Endothelial cell of umbilical vein (primary cell): ENCODE measurements around the gene HDAC4. TPM values are rescaled to one million over a fixed set of nuclear protein-coding genes. Genes with fewer than 3 reads are reported as not detected.

Experiments
- BruUV-seq: library from RNA; stranded (reverse); fragments of 400-500 nt; replicated peaks from 2 replicates; lab custom pipeline; 2021; lab: Mats Ljungman, UMichigan
- CTCF ChIA-PET: fragments of 300-600, 350-600 bp; sonication (Branson Sonifier 250); formaldehyde crosslinking; loops from one replicate; lab custom pipeline; 2021; ENCODE audit warnings: antibody characterized with exemption, inconsistent platforms; lab: Charles Lee
- POLR2A ChIA-PET: fragments of 300-600, 350-600 bp; sonication (Branson Sonifier 250); formaldehyde crosslinking; loops from one replicate; lab custom pipeline; 2021; ENCODE audit warnings: antibody characterized with exemption, inconsistent platforms; lab: Charles Lee
- DNase-seq: peaks from one replicate; pipeline ENCODE4 v3.0.0-alpha.2; 2011; ENCODE audit warnings: low read depth, low spot score
- FAIRE-seq: peaks from 2 replicates; lab custom pipeline; 2011; peaks lifted over from hg19 to GRCh38; lab: Jason Lieb, UNC
- H2AFZ ChIP-seq: 2 replicates; pipeline ENCODE4 v1.6.0; 2012; ENCODE audit warnings: low read depth, low read length, control low read depth, inconsistent platforms
- H3K27ac ChIP-seq: 2 replicates; pipeline ENCODE4 v1.5.1; 2011; ENCODE audit warnings: low read depth, mild to moderate bottlenecking, control low read depth, low read length, moderate library complexity; ENCODE audit not compliant: insufficient read depth
- H3K27me3 ChIP-seq, 2 experiments: 2 replicates each; pipeline versions ENCODE4 v1.6.0 to v1.6.1; 2011; ENCODE audit warnings: low read length in 2 of 2, mixed read lengths in 1 of 2; ENCODE audit not compliant: control insufficient read depth in 2 of 2, insufficient read depth in 2 of 2
- H3K36me3 ChIP-seq, 2 experiments: 2 replicates in 1 of 2; 3 replicates in 1 of 2; pipeline ENCODE4 v1.5.1; 2011; ENCODE audit warnings: low read length in 2 of 2, mild to moderate bottlenecking in 1 of 2, moderate library complexity in 1 of 2; ENCODE audit not compliant: control insufficient read depth in 2 of 2, insufficient read depth in 2 of 2; ENCODE audit errors: extremely low read depth in 1 of 2
- H3K4me1 ChIP-seq: 3 replicates; pipeline ENCODE4 v1.5.1; 2011; ENCODE audit warnings: mild to moderate bottlenecking, low read length; ENCODE audit not compliant: control insufficient read depth, insufficient read depth; ENCODE audit errors: extremely low read depth
- H3K4me2 ChIP-seq: 2 replicates; pipeline ENCODE4 v1.6.1; 2011; ENCODE audit warnings: low read length, control low read depth, mixed read lengths; ENCODE audit not compliant: insufficient read depth
- H3K4me3 ChIP-seq, 3 experiments: fragments of 200-600 bp in 1 of 3; sonication (generic), shearing (Covaris generic) in 1 of 3; replicated peaks in 1 of 3; 2 replicates each; pipeline ENCODE4 v1.5.1; 2011 to 2016; ENCODE audit warnings: control low read depth in 3 of 3, low read length in 3 of 3, mild to moderate bottlenecking in 2 of 3, inconsistent platforms in 1 of 3, low read depth in 1 of 3, moderate library complexity in 1 of 3; ENCODE audit not compliant: insufficient read depth in 1 of 3
- H3K79me2 ChIP-seq: 2 replicates; pipeline ENCODE4 v1.6.0; 2012; ENCODE audit warnings: low read length, inconsistent platforms; ENCODE audit not compliant: control insufficient read depth, insufficient read depth
- H3K9ac ChIP-seq: replicated peaks from 2 replicates; pipeline ENCODE3; 2011; ENCODE audit warnings: low read length, control low read depth; ENCODE audit not compliant: insufficient read depth; ENCODE audit errors: extremely low read depth
- H3K9me1 ChIP-seq: replicated peaks from 3 replicates; pipeline ENCODE4 v1.6.0; 2011; ENCODE audit warnings: mild to moderate bottlenecking, low read length; ENCODE audit not compliant: control insufficient read depth, insufficient read depth; ENCODE audit errors: extremely low read depth
- H3K9me3 ChIP-seq: replicated peaks from 2 replicates; pipeline ENCODE4 v1.5.1; 2012; ENCODE audit warnings: low read length, inconsistent platforms; ENCODE audit not compliant: control insufficient read depth, insufficient read depth
- H4K20me1 ChIP-seq: replicated peaks from 2 replicates; pipeline ENCODE3; 2011; ENCODE audit warnings: mild to moderate bottlenecking, low read length; ENCODE audit not compliant: control insufficient read depth, insufficient read depth; ENCODE audit errors: extremely low read depth
- CTCF ChIP-seq, 2 donors: IDR thresholded peaks; 1 replicate in 1 of 2; 2 replicates in 1 of 2; pipeline ENCODE4 v1.5.1; 2011; ENCODE audit warnings: low read length in 2 of 2, mild to moderate bottlenecking in 2 of 2, moderate library complexity in 2 of 2, control low read depth in 1 of 2, inconsistent platforms in 1 of 2, low read depth in 1 of 2; ENCODE audit not compliant: insufficient read depth in 1 of 2; ENCODE audit errors: extremely low read depth in 1 of 2
- EZH2 ChIP-seq: IDR thresholded peaks from 2 replicates; pipeline ENCODE4 v1.6.1; 2012; ENCODE audit warnings: borderline replicate concordance, low read depth, mild to moderate bottlenecking, moderate library complexity, low read length, inconsistent platforms; ENCODE audit not compliant: severe bottlenecking
- FOS ChIP-seq: IDR thresholded peaks from 2 replicates; pipeline ENCODE4 v1.6.1; 2011; ENCODE audit warnings: mild to moderate bottlenecking, low read length, moderate library complexity, borderline replicate concordance; ENCODE audit not compliant: insufficient read depth
- GATA2 ChIP-seq: IDR thresholded peaks from 2 replicates; pipeline ENCODE4 v1.7.0; 2011; ENCODE audit warnings: low read depth, mild to moderate bottlenecking, moderate library complexity, mixed read lengths, low read length; ENCODE audit not compliant: insufficient read length, insufficient read depth
- JUN ChIP-seq: IDR thresholded peaks from 2 replicates; pipeline ENCODE4 v1.6.1; 2011; ENCODE audit warnings: borderline replicate concordance, low read depth; ENCODE audit not compliant: insufficient read length, insufficient read depth
- MAX ChIP-seq: IDR thresholded peaks from 2 replicates; pipeline ENCODE4 v1.6.1; 2011; ENCODE audit not compliant: insufficient read depth, insufficient read length
- MYC ChIP-seq: IDR thresholded peaks from one replicate; pipeline ENCODE4 v1.6.1; 2011; ENCODE audit warnings: mild to moderate bottlenecking, low read depth, low read length
- POLR2A ChIP-seq: IDR thresholded peaks from 2 replicates; pipeline ENCODE4 v1.6.1; 2012; ENCODE audit warnings: low read depth, mild to moderate bottlenecking, control low read depth, low read length
- POLR2AphosphoS5 ChIP-seq: IDR thresholded peaks from 2 replicates; pipeline ENCODE4 v1.6.1; 2012; ENCODE audit warnings: low read depth, mild to moderate bottlenecking, control low read depth, low read length, moderate library complexity; ENCODE audit not compliant: insufficient read depth
- dilution Hi-C: fragments of 300-500 bp; cut with MboI; formaldehyde crosslinking; loops from one replicate; pipeline ENCODE4 v1.15.0; 2019; ENCODE audit warnings: low sequenced_read_pairs; ENCODE audit not compliant: extremely low pct_ligation_motif_present
- intact Hi-C: fragments of 100-400 bp; cut with micrococcal nuclease; formaldehyde crosslinking; loops from one replicate; pipeline ENCODE4 v1.10.0; 2022
- polyA plus RNA-seq, 4 experiments: library from polyadenylated mRNA; depleted of rRNA in 3 of 4; stranded (reverse) in 3 of 4; unstranded in 1 of 4; fragments of >200 nt; gene quantifications; 2 replicates each; pipeline versions ENCODE4 v1.2.1 to v1.2.3, GENCODE V29; 2011 to 2012; ENCODE audit warnings: missing spikeins in 1 of 4
- total RNA-seq: library from RNA; stranded (reverse); gene quantifications from 2 replicates; pipeline ENCODE4 v1.2.3, GENCODE V29; 2021

HDAC4 gene
- total and polyA plus RNA-seq, 2 donors (not counting 3 experiments of a cell fraction or from before 2014, with no cell fraction given) = 13.4 to 33.0 TPM

- Histone ChIP-seq H3K4me2 (no peak overlapping the region), H2AFZ (no peak overlapping the region), H3K9ac (no peak overlapping the region), H3K4me3 (no peak overlapping the region), H4K20me1 (no peaks in the 10 kb centered on the region), H3K9me3 (no peaks in the 10 kb centered on the region), H3K27me3 (no peaks in the 10 kb centered on the region), H3K4me1 (no peaks in the 10 kb centered on the region), H3K9me1 (no peaks in the 10 kb centered on the region), H3K27ac (no peak overlapping the region), H3K79me2 (no peaks in the 10 kb centered on the region), H3K36me3 (no peaks in the 10 kb centered on the region)
- FAIRE-seq (no peak), DNase-seq (no peak)
- ChIA-PET POLR2A (no interaction called here), CTCF (interaction anchor here (1.2 kb wide), 1 partner anchor 9 kb away, joined by 4 read pairs; no protein-coding TSS in a partner anchor)
- BruUV-seq = no TSS peak
- intact Hi-C loops = no loop called here
- TF ChIP-seq POLR2AphosphoS5 (no peak), FOS (no peak), MYC (no peak), CTCF (IDR thresholded peaks at IDR 0.05; ENCODE audit: extremely low read depth in 1 of 2, insufficient read depth in 1 of 2, low read depth in 1 of 2, low read length in 2 of 2) (no peak), EZH2 (no peak), GATA2 (no peak), JUN (no peak), POLR2A (no peak), MAX (no peak)
- dilution Hi-C loops = no loop called here
These were observed 103.4 kb downstream of the HDAC4 start for GRCh38 chr2:239297142-239298004.
